Neural crest cell (in vitro differentiated cells): ENCODE measurements around the gene TNNC2. TPM values are rescaled to one million over a fixed set of nuclear protein-coding genes. Genes with fewer than 3 reads are reported as not detected.

Experiments used
- DNase-seq: peaks from one replicate; pipeline ENCODE4 v3.0.0; 2021; ENCODE audit warnings: low read depth, mixed read lengths, low spot score
- H3K27ac Mint-ChIP-seq: one replicate; pipeline ENCODE4 v1.8.0; 2021; ENCODE audit warnings: mild to moderate bottlenecking, mixed read lengths; ENCODE audit not compliant: unreplicated experiment
- H3K27me3 Mint-ChIP-seq: 2 replicates; pipeline ENCODE4 v1.8.0; 2021; ENCODE audit warnings: low read depth, mild to moderate bottlenecking, mixed read lengths
- H3K36me3 Mint-ChIP-seq: 2 replicates; pipeline ENCODE4 v1.8.0; 2021; ENCODE audit warnings: low read depth, mild to moderate bottlenecking, mixed read lengths
- H3K4me1 Mint-ChIP-seq: 2 replicates; pipeline ENCODE4 v1.8.0; 2021; ENCODE audit warnings: mixed read lengths
- H3K4me3 Mint-ChIP-seq: one replicate; pipeline ENCODE4 v1.8.0; 2021; ENCODE audit warnings: mild to moderate bottlenecking, mixed read lengths
- H3K9me3 Mint-ChIP-seq: 2 replicates; pipeline ENCODE4 v1.8.0; 2021; ENCODE audit warnings: mixed read lengths
- total RNA-seq: library from RNA; stranded (reverse); gene quantifications from 2 replicates; pipeline ENCODE4 v1.2.1, GENCODE V29; 2021
- TF ChIP-seq, protein P1 (sequence below): fragments of 200-600 bp; sonication (generic); conservative IDR thresholded peaks from 2 replicates; pipeline ENCODE4 v1.5.0; 2021; ENCODE audit warnings: antibody characterized with exemption, mild to moderate bottlenecking

TNNC2 gene
- total RNA-seq, 1 donor from 2014 or later, result not detected

DNA sequence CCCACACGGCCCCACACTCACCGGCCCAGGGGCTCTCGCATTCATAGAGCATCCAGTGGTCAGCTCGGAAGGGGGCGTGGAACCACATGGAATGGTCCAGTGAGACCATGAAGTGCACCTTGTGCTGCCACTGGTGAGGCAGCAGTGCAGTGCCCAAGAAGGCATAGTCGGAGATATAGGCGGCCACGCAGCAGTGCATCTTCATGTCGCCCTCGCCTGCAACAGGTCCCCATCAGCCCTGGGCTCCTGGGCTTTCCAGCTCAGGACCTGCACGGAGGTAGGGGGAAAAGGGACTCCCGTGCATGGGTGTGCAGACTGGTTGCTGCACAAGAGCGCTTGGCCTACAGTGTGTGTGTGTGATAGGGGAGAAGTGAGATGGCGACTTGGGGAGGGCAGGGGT, 16.4 kb upstream of the TNNC2 start:
- Mint-ChIP-seq H3K4me1 (no peaks in the 10 kb centered on the region), H3K36me3 (peaks cover 3% of the 10 kb centered on the region), H3K9me3 (no peaks in the 10 kb centered on the region), H3K4me3 (no peak overlapping the region), H3K27me3 (no peaks in the 10 kb centered on the region), H3K27ac (no peak overlapping the region)
- no peak for DNase-seq
- TF ChIP-seq, protein P1, sequence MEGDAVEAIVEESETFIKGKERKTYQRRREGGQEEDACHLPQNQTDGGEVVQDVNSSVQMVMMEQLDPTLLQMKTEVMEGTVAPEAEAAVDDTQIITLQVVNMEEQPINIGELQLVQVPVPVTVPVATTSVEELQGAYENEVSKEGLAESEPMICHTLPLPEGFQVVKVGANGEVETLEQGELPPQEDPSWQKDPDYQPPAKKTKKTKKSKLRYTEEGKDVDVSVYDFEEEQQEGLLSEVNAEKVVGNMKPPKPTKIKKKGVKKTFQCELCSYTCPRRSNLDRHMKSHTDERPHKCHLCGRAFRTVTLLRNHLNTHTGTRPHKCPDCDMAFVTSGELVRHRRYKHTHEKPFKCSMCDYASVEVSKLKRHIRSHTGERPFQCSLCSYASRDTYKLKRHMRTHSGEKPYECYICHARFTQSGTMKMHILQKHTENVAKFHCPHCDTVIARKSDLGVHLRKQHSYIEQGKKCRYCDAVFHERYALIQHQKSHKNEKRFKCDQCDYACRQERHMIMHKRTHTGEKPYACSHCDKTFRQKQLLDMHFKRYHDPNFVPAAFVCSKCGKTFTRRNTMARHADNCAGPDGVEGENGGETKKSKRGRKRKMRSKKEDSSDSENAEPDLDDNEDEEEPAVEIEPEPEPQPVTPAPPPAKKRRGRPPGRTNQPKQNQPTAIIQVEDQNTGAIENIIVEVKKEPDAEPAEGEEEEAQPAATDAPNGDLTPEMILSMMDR, result no peak

DNA sequence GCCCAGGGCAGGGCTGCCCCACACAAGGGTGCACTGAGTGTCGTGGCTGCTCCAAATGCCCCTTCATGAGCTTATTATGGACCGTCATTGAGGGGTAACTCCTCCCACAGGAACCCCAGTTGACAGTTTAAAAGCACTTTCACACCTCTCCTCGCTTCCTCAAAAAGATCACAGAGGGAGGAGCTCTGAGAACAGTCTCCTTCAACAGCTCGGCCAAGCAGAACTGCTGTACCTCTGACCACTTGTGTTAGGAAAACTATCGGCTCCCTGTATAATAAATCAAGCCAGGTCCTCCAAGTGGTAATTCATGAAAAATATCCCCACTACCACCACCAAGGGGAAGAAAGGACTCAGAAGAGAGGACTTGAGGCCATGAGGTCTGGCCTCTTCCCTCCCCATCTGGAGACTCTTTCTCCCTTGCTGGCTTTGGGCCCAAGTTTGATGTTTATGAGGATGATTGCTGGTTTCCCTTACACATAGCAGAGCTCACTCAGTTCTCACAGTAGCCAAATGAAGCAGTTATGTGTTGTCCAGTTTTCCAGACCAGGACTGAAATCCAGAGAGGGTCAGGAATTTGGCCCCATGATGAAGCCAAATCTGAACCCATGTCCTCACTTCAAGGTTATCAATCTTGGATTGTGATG, 15.2 kb upstream of the TNNC2 start:
- Mint-ChIP-seq H3K4me1 (no peaks in the 10 kb centered on the region), H3K27me3 (no peaks in the 10 kb centered on the region), H3K36me3 (peaks cover 3% of the 10 kb centered on the region), H3K4me3 (no peak overlapping the region), H3K27ac (peak overlapping the region; percentile 62), H3K9me3 (no peaks in the 10 kb centered on the region)
- TF ChIP-seq, protein P1, result no peak
- no peak for DNase-seq

DNA sequence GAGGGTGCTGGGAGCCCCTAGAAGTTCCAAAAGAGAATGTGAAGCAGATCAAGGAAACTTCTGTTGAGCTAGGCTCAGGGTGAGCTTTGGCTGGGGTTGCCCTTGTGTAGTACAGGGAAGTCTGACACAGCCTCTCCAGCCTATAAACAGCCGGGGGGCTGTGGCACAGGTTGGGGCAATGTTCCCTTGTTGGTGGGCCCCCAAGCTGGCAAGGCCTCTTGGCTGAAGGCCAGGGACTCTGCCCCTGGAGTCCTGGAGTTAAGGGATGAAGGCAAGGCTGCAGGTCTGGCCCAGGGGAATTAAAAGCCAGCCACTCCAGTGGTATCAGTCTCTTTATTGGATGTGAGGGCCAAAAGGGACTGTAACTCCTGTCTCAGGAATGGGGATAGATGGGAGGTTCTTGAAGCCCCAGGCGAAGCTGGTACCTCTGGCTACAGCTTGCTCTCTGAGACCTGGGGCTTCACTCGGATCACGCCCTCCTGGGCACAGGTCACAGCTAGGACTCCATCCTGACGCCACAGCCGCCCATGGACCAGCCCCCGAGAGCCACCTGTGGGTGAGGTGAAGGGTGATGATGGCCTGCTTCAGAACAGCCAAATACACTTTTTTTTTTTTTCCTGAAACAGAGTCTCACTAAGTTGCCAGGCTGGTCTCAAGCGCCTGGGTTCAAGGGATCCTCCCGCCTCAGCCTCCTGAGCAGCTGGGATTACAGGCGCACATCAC, 14.5 kb upstream of the TNNC2 start:
- Mint-ChIP-seq H3K4me3 (no peak overlapping the region), H3K27me3 (no peaks in the 10 kb centered on the region), H3K36me3 (peaks cover 3% of the 10 kb centered on the region), H3K4me1 (no peaks in the 10 kb centered on the region), H3K9me3 (no peaks in the 10 kb centered on the region), H3K27ac (no peak overlapping the region)
- TF ChIP-seq, protein P1, result no peak
- DNase-seq, result no peak

- no peaks in the 10 kb centered on the region for H3K9me3 Mint-ChIP-seq
- no peak overlapping the region for H3K27ac Mint-ChIP-seq
- no peaks in the 10 kb centered on the region for H3K27me3 Mint-ChIP-seq
- peaks cover 2% of the 10 kb centered on the region for H3K4me1 Mint-ChIP-seq
- TF ChIP-seq, protein P1, result no peak
- no peak for DNase-seq
- H3K4me3 Mint-ChIP-seq, result no peak overlapping the region
- H3K36me3 Mint-ChIP-seq, result peaks cover 3% of the 10 kb centered on the region
Observed at GRCh38 chr20:45840700-45841198, 13.6 kb upstream of the TNNC2 start.

DNA sequence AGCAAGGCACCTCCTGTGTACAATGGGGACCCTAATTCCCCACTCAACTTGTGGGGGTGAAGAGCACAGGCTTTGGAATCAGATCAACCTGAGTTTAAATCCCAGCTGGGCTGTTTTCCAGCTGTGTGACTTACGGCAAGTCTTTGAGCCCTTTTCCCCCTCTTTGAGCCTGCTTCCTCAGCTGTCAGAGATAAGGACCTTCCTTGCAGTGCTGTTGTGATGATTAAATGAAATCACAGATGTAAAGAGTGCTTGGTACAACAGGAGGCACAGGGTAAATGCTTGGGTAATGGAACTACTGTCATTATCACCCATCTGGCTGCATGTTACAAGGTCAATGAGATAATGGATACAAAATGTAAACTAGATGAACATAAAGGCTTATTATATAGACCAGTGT, 9.7 kb upstream of the TNNC2 start:
- Mint-ChIP-seq H3K27me3 (no peaks in the 10 kb centered on the region), H3K9me3 (no peaks in the 10 kb centered on the region), H3K4me1 (peaks cover 28% of the 10 kb centered on the region), H3K36me3 (no peaks in the 10 kb centered on the region), H3K27ac (no peak overlapping the region), H3K4me3 (peak overlapping the region; percentile 28)
- TF ChIP-seq, protein P1, result no peak
- no peak for DNase-seq
